HG03103 (cell line): ENCODE results near the gene VAMP1.
A peak's percentile ranks its signal among the peaks of the same experiment; 100 is the strongest.
"Not testable (repeated sequence)": the region's sequence is repeated elsewhere in the genome, so short reads cannot be mapped to it uniquely, and the experiment has no call there.

Source experiments
- ATAC-seq: cut with Tn5 transposase; IDR thresholded peaks from one replicate; pipeline ENCODE4 v1.9.1; 2021; ENCODE audit warnings: low read depth; ENCODE audit not compliant: unreplicated experiment

VAMP1 gene

GRCh38 chr12:6471989-6472360 lies 1.5 kb upstream of the VAMP1 start:
- ATAC-seq, result no peak

- no peak for ATAC-seq
These were observed 685 bp downstream of the VAMP1 start for GRCh38 chr12:6469609-6470374.

- ATAC-seq, result no peak
These were observed 1.4 kb downstream of the VAMP1 start for GRCh38 chr12:6469092-6469491.

- no peak for ATAC-seq
These were observed 2.2 kb downstream of the VAMP1 start for GRCh38 chr12:6468283-6468575.

- ATAC-seq, result not testable (repeated sequence)
These were observed 2.8 kb downstream of the VAMP1 start for GRCh38 chr12:6467571-6468282.

- ATAC-seq, result not testable (repeated sequence)
These were observed 3.7 kb downstream of the VAMP1 start for GRCh38 chr12:6466751-6467150.

GRCh38 chr12:6466184-6466573 lies 4.3 kb downstream of the VAMP1 start:
- ATAC-seq, result no peak

GRCh38 chr12:6465467-6466183 lies 4.9 kb downstream of the VAMP1 start:
- ATAC-seq, result no peak

- ATAC-seq, result no peak
These were observed 5.9 kb downstream of the VAMP1 start for GRCh38 chr12:6464531-6464930.

GRCh38 chr12:6463858-6464257 lies 6.6 kb downstream of the VAMP1 start:
- no peak for ATAC-seq

- ATAC-seq, result no peak
These were observed 7.3 kb downstream of the VAMP1 start for GRCh38 chr12:6463216-6463615.

- ATAC-seq, result no peak
These were observed 8.1 kb downstream of the VAMP1 start for GRCh38 chr12:6462234-6462995.

GRCh38 chr12:6461401-6462233 lies 8.9 kb downstream of the VAMP1 start:
- ATAC-seq, result peak; percentile 67

GRCh38 chr12:6460751-6461371 lies 9.6 kb downstream of the VAMP1 start:
- ATAC-seq, result no peak

- ATAC-seq, result no peak
These were observed 11.5 kb downstream of the VAMP1 start for GRCh38 chr12:6459004-6459337.

- ATAC-seq, result no peak
These were observed 12.0 kb downstream of the VAMP1 start for GRCh38 chr12:6458281-6459003.

- no peak for ATAC-seq
These were observed 13.1 kb downstream of the VAMP1 start for GRCh38 chr12:6457220-6457945.

GRCh38 chr12:6452944-6453630 lies 17.4 kb downstream of the VAMP1 start:
- no peak for ATAC-seq
